ENCODE measurements around the gene RUNX1.

The RUNX1 gene

DNA sequence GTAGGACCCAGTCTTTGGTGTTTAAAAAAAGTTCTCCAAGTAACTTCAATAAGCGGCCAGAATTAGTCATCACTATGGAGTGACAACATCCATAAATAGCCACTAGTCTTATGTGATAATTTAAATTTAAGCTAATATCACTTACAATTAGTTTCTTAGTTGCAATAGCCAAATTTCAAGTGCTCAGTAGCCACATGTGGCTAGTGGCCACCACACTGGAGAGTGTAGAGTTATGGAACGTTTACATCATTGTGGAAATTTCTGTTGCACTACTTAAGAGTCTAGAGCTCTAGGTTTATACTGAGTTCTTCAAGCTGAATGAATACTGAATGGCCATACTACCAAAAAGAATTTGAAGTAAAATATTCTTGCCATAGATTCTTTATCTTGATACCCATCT is 121.1 kb downstream of the RUNX1 start:
- no peaks in the 10 kb centered on the region for H3K36me3 ChIP-seq (ENCODE audit: control insufficient read depth, insufficient read depth, low read length)
- no peak overlapping the region for H3K9ac ChIP-seq (ENCODE audit: low read length)
- peaks cover 5% of the 10 kb centered on the region for H3K4me1 ChIP-seq (ENCODE audit: control insufficient read depth, insufficient read depth, low read length)
- H3K27me3 ChIP-seq (ENCODE audit: control insufficient read depth, insufficient read depth, low read length) = no peaks in the 10 kb centered on the region
- H3K4me3 ChIP-seq (ENCODE audit: low read length) = no peak overlapping the region
- no peaks in the 10 kb centered on the region for H3K9me3 ChIP-seq (ENCODE audit: control insufficient read depth, low read length)

DNA sequence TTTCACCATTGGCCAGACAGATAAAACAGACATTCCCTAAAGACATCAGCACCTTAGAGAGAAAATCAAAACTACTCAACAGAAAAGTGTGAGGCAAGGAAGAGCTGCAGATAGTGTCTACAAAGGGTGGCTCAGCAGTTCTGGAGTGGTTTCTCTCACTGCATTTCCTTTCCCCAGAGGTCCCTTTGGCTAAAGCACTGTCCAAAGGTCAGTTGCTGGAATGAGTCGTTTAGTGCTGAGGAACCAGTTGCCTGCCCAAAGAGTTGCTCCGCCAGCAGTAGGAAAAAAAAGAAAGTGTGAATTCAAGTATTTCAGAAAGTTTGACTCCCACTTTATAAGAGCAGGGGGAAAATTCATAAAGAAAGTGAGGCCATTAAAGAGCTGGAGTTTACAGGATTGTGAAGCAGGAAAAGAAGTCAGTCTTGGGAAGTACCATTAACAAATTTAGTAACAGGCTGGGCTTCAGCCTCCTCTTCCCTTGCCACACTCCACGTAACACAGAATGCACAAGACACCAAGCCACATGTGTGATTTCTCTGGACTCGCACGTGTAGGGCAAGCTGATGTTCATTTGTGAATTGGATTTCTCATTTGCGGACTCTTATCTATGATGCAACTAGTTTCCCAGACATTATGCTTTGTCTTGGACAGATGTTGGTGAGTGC is 122.2 kb downstream of the RUNX1 start:
- Histone ChIP-seq H3K4me1 (ENCODE audit: control insufficient read depth, insufficient read depth, low read length) (peaks cover 5% of the 10 kb centered on the region), H3K9me3 (ENCODE audit: control insufficient read depth, low read length) (no peaks in the 10 kb centered on the region), H3K27me3 (ENCODE audit: control insufficient read depth, insufficient read depth, low read length) (no peaks in the 10 kb centered on the region), H3K9ac (ENCODE audit: low read length) (no peak overlapping the region), H3K36me3 (ENCODE audit: control insufficient read depth, insufficient read depth, low read length) (no peaks in the 10 kb centered on the region), H3K4me3 (ENCODE audit: low read length) (no peak overlapping the region)

DNA sequence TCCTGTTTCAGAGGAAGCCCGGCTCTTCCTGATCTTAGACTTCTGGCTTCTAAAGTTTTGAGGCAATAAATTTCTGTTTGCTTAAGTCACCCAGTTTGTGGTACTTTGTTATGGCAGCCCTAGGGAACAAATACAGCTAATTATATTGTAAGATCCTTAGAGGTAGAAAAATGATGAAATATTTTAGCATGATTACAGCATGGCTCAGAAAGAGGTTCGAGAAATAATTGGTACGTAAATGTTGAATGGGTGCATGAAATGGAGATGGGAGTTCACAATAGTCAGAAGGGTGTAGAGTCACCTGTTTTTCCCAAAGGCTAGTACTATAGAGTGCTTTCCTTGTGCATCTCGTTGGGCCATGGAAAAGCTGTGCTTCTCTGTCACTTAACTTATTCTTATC is 123.5 kb downstream of the RUNX1 start:
- H3K9ac ChIP-seq (ENCODE audit: low read length) = no peak overlapping the region
- peaks cover 5% of the 10 kb centered on the region for H3K4me1 ChIP-seq (ENCODE audit: control insufficient read depth, insufficient read depth, low read length)
- H3K36me3 ChIP-seq (ENCODE audit: control insufficient read depth, insufficient read depth, low read length) = no peaks in the 10 kb centered on the region
- H3K4me3 ChIP-seq (ENCODE audit: low read length) = no peak overlapping the region
- no peaks in the 10 kb centered on the region for H3K27me3 ChIP-seq (ENCODE audit: control insufficient read depth, insufficient read depth, low read length)
- no peaks in the 10 kb centered on the region for H3K9me3 ChIP-seq (ENCODE audit: control insufficient read depth, low read length)

DNA sequence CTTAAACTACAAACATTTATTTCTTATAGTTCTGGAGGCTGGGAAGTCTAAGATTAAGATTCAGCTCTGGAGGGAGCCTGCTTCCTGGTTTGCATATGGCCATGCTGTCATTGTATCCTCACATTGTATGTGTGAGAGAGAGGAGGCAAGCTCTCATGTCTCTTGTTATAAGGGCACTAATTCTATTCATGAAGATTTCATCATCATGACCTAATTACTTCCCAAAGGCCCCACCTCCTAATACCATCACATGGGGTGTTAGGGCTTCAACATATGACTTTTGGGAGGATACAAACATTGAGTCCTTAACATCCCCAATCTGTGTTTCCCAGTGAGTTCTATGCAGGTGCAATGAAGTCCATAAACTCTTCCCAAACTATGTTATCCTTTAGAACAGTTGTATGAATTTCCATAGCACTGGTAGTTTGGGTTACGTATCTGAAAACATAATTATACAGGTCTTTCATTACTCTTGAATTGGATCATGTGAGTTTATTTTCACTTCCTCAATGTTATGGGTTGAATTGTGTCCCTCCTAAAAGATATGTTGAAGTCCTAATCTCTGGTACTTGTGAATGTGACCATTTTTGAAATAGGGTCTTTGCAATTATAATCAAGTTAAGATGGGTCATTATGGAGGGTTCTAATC is 124.2 kb downstream of the RUNX1 start:
- peaks cover 5% of the 10 kb centered on the region for H3K4me1 ChIP-seq (ENCODE audit: control insufficient read depth, insufficient read depth, low read length)
- no peak overlapping the region for H3K9ac ChIP-seq (ENCODE audit: low read length)
- H3K9me3 ChIP-seq (ENCODE audit: control insufficient read depth, low read length) = no peaks in the 10 kb centered on the region
- H3K27me3 ChIP-seq (ENCODE audit: control insufficient read depth, insufficient read depth, low read length) = no peaks in the 10 kb centered on the region
- H3K36me3 ChIP-seq (ENCODE audit: control insufficient read depth, insufficient read depth, low read length) = no peaks in the 10 kb centered on the region
- no peak overlapping the region for H3K4me3 ChIP-seq (ENCODE audit: low read length)

DNA sequence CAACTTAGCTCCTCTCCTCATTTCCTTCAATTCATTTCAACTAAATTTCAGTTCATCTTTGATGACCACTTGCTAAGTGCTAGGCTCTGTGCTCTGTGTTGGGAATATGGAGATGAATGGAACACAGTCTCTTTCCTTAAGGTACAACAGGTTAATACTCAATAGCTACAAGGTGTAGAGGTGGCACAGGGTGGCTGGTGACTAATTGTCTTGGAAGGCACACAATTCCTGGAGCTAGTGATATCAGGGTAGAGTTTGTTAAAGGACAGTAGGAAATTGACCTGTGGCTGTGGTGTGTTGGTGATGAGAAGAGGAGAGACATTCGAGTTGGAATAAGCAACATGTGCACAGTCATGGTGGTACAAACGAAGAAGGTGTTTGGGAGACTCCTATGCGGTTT is 124.9 kb downstream of the RUNX1 start:
- H3K9me3 ChIP-seq (ENCODE audit: control insufficient read depth, low read length) = no peaks in the 10 kb centered on the region
- no peaks in the 10 kb centered on the region for H3K27me3 ChIP-seq (ENCODE audit: control insufficient read depth, insufficient read depth, low read length)
- no peak overlapping the region for H3K4me3 ChIP-seq (ENCODE audit: low read length)
- no peaks in the 10 kb centered on the region for H3K36me3 ChIP-seq (ENCODE audit: control insufficient read depth, insufficient read depth, low read length)
- peaks cover 5% of the 10 kb centered on the region for H3K4me1 ChIP-seq (ENCODE audit: control insufficient read depth, insufficient read depth, low read length)
- H3K9ac ChIP-seq (ENCODE audit: low read length) = no peak overlapping the region

DNA sequence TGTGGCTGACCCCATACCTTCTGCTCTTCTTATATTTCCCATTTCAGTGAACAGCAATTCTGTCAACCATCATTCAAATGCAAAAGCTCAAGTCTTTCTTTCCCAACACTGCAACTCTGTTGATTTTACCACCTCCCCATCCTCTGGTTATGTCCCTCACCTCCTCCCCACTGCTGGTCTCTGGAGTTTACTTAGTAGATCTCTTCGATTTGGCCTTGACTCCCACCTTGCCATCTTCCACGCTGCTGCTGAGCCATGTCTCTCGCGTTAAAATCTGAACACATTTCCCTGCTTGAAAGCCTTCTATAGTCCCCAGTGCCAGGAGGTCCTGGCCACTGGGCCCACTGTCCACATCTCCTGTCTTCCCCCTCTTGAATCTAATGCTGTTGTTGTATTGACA is 125.5 kb downstream of the RUNX1 start:
- no peaks in the 10 kb centered on the region for H3K9me3 ChIP-seq (ENCODE audit: control insufficient read depth, low read length)
- no peaks in the 10 kb centered on the region for H3K36me3 ChIP-seq (ENCODE audit: control insufficient read depth, insufficient read depth, low read length)
- no peak overlapping the region for H3K4me3 ChIP-seq (ENCODE audit: low read length)
- H3K9ac ChIP-seq (ENCODE audit: low read length) = no peak overlapping the region
- H3K27me3 ChIP-seq (ENCODE audit: control insufficient read depth, insufficient read depth, low read length) = no peaks in the 10 kb centered on the region
- H3K4me1 ChIP-seq (ENCODE audit: control insufficient read depth, insufficient read depth, low read length) = peaks cover 5% of the 10 kb centered on the region

DNA sequence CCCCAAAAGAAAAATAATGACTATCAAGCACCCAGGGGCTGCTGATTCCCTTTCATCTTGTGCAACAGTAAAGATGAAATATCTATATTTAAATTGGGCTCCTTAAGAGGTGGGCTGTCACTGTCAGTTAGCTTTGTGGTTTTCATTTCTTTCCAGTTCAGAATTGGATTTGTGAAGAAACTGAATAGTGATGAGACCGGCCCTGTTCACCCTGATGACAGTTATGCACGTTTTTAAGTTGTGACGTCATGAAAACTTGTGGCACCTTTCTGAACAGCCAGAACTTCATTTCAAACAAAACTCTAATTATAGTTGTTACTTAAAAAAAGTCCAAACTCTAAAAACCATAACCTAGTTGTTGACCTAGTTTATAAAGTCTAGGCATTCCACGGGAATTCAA is 125.9 kb downstream of the RUNX1 start:
- Histone ChIP-seq H3K4me3 (ENCODE audit: low read length) (no peak overlapping the region), H3K27me3 (ENCODE audit: control insufficient read depth, insufficient read depth, low read length) (no peaks in the 10 kb centered on the region), H3K4me1 (ENCODE audit: control insufficient read depth, insufficient read depth, low read length) (peaks cover 5% of the 10 kb centered on the region), H3K9me3 (ENCODE audit: control insufficient read depth, low read length) (no peaks in the 10 kb centered on the region), H3K36me3 (ENCODE audit: control insufficient read depth, insufficient read depth, low read length) (no peaks in the 10 kb centered on the region), H3K9ac (ENCODE audit: low read length) (no peak overlapping the region)

DNA sequence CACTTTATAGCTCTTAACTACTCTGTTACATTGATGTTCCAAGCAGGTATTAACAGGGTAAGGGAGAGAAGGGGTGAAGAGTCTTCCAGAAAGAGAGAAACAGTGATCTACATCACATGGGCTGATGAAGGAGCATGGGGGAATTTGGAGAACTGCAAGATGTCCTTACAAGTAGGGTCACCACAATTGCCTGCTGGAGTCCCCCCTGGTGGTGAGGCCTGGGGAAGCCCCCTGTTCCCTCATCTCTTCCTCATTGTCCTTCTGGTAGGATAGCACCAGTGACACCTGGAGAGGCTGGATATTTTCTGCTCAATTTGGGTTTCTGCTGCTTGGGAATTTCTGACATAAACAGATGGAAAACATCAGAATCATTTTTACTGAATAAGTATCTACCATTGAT is 126.6 kb downstream of the RUNX1 start:
- Histone ChIP-seq H3K4me3 (ENCODE audit: low read length) (no peak overlapping the region), H3K36me3 (ENCODE audit: control insufficient read depth, insufficient read depth, low read length) (no peaks in the 10 kb centered on the region), H3K27me3 (ENCODE audit: control insufficient read depth, insufficient read depth, low read length) (no peaks in the 10 kb centered on the region), H3K9ac (ENCODE audit: low read length) (no peak overlapping the region), H3K4me1 (ENCODE audit: control insufficient read depth, insufficient read depth, low read length) (peaks cover 5% of the 10 kb centered on the region), H3K9me3 (ENCODE audit: control insufficient read depth, low read length) (no peaks in the 10 kb centered on the region)

DNA sequence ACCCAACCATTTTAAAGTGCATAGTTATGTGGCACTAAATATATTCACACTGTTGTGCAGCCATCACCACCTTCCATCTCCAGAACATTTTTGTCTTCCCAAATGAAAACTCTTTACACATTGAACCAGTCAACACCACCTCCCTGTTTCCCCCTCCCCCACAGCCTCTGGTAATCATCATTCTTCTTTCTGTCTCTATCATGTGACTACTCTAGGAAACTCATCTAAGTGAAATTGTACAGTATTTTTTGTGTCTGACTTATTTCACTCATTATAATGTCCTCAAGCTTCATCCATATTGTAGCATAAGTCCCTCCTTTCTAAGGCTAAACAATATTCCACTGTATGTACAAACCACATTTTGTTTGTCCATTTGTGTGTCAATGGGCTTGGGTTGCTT is 128.0 kb downstream of the RUNX1 start:
- Histone ChIP-seq H3K36me3 (ENCODE audit: control insufficient read depth, insufficient read depth, low read length) (no peaks in the 10 kb centered on the region), H3K4me1 (ENCODE audit: control insufficient read depth, insufficient read depth, low read length) (no peaks in the 10 kb centered on the region), H3K27me3 (ENCODE audit: control insufficient read depth, insufficient read depth, low read length) (no peaks in the 10 kb centered on the region), H3K9me3 (ENCODE audit: control insufficient read depth, low read length) (no peaks in the 10 kb centered on the region), H3K9ac (ENCODE audit: low read length) (no peak overlapping the region), H3K4me3 (ENCODE audit: low read length) (no peak overlapping the region)

DNA sequence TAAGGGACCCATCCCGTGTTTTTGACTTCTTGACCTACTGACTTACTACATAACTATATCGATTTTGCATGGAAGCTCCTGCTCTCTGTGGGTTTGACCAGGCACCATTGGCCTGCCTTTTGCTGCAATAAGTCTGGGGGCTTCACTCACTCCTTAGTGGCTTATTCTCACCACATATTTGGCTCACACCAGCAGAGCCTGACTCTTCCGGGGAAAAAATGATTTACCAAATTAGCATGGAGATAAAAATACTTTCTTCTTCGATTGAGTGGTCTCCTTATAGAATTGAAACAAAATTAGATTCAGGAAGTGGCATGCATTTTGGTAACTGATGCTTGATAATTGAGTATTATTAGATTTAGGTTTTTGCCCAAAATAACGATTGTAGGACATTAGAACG is 129.7 kb downstream of the RUNX1 start:
- H3K4me1 ChIP-seq (ENCODE audit: control insufficient read depth, insufficient read depth, low read length) = no peaks in the 10 kb centered on the region
- H3K27me3 ChIP-seq (ENCODE audit: control insufficient read depth, insufficient read depth, low read length) = no peaks in the 10 kb centered on the region
- H3K36me3 ChIP-seq (ENCODE audit: control insufficient read depth, insufficient read depth, low read length) = no peaks in the 10 kb centered on the region
- H3K9ac ChIP-seq (ENCODE audit: low read length) = no peak overlapping the region
- no peak overlapping the region for H3K4me3 ChIP-seq (ENCODE audit: low read length)
- no peaks in the 10 kb centered on the region for H3K9me3 ChIP-seq (ENCODE audit: control insufficient read depth, low read length)

DNA sequence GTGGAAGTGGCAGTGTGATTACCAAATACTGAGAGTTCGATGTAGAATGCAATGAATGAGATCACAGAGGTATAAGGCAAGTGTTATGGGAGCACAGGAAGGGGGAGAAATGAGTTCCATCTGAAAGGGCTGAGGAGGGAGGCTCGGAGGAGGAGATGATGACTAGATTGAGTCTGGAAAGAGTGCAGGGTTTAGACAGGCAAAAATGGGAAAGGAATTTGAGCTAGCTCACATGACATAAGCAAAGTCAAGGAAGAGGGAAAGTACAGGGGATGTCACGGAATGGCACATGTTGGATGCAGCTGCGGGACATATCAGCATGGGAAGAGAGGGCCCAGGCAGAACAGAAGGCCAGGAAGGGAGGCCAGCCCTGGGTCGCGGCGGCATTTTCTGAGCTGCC is 132.7 kb downstream of the RUNX1 start:
- Histone ChIP-seq H3K4me3 (ENCODE audit: low read length) (no peak overlapping the region), H3K9me3 (ENCODE audit: control insufficient read depth, low read length) (no peaks in the 10 kb centered on the region), H3K9ac (ENCODE audit: low read length) (no peak overlapping the region), H3K4me1 (ENCODE audit: control insufficient read depth, insufficient read depth, low read length) (no peaks in the 10 kb centered on the region), H3K36me3 (ENCODE audit: control insufficient read depth, insufficient read depth, low read length) (no peaks in the 10 kb centered on the region), H3K27me3 (ENCODE audit: control insufficient read depth, insufficient read depth, low read length) (no peaks in the 10 kb centered on the region)

DNA sequence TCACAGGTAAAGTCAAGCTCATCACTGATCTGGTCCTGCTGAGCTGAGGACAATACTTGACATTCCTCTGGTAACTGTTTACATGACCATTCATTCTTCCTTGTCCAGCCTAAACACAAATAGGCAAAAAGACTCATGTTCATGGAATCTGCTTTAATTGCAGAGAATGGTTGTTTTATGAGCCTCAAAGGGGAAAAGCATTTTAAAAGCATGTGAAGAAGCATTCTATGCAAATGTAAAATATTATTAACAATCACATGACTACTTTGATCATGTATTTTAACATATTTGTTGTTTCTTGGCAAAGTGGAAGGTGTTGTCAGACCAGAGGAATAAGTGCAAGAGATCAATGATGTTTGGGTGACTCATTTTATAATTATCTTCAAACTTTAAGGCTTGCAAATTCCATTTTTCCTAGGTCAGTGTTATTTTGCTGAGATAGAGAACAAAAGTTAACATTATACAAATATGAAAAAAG is 133.7 kb downstream of the RUNX1 start:
- Histone ChIP-seq H3K4me1 (ENCODE audit: control insufficient read depth, insufficient read depth, low read length) (no peaks in the 10 kb centered on the region), H3K9ac (ENCODE audit: low read length) (no peak overlapping the region), H3K4me3 (ENCODE audit: low read length) (no peak overlapping the region), H3K27me3 (ENCODE audit: control insufficient read depth, insufficient read depth, low read length) (no peaks in the 10 kb centered on the region), H3K9me3 (ENCODE audit: control insufficient read depth, low read length) (no peaks in the 10 kb centered on the region), H3K36me3 (ENCODE audit: control insufficient read depth, insufficient read depth, low read length) (no peaks in the 10 kb centered on the region)

Measured in mucosa of stomach (tissue), 1 donor.